Gastroesophageal sphincter (tissue), 3 donors: ENCODE measurements around the gene GDF15.

Source experiments
- CTCF ChIP-seq, 4 experiments: fragments of 200-600 bp in 2 of 4; fragments of 450-650 bp in 2 of 4; sonication (generic) in 1 of 4; IDR thresholded peaks; one replicate each; pipeline ENCODE4 v1.5.1; 2017 to 2019; ENCODE audit warnings: antibody characterized with exemption in 4 of 4, mild to moderate bottlenecking in 2 of 4, moderate library complexity in 2 of 4
- EP300 ChIP-seq: sonication (generic); formaldehyde crosslinking; IDR thresholded peaks from one replicate; pipeline ENCODE4 v1.6.1; 2017; ENCODE audit warnings: antibody characterized with exemption, mild to moderate bottlenecking
- POLR2A ChIP-seq, 2 donors: fragments of 450-650 bp; IDR thresholded peaks; one replicate each; pipeline ENCODE4 v1.6.1; 2017; ENCODE audit warnings: antibody characterized with exemption in 2 of 2, mild to moderate bottlenecking in 2 of 2, moderate library complexity in 1 of 2
- POLR2AphosphoS5 ChIP-seq: sonication (generic); formaldehyde crosslinking; IDR thresholded peaks from one replicate; pipeline ENCODE4 v1.6.1; 2017; ENCODE audit warnings: antibody characterized with exemption

GRCh38 chr19:18401580-18402112 lies 15.7 kb downstream of the GDF15 start:
- TF ChIP-seq POLR2A (IDR thresholded peaks at IDR 0.05) = no peak
- peak in 2 of 4 experiments; percentile 19 to 47 for TF ChIP-seq CTCF (IDR thresholded peaks at IDR 0.05)
- no peak for TF ChIP-seq EP300
- TF ChIP-seq POLR2AphosphoS5 = no peak
